CD14-positive monocyte (primary cell): Measurements from ENCODE around the gene CDC73. TPM values are rescaled to one million over a fixed set of nuclear protein-coding genes. Genes with fewer than 3 reads are reported as not detected.

Experiments used
- DNase-seq, 3 donors: peaks; one replicate each; pipeline ENCODE4 v3.0.0-alpha.2; 2011 to 2022
- H2AFZ ChIP-seq: 2 replicates; pipeline ENCODE4 v1.6.0; 2012; ENCODE audit warnings: mild to moderate bottlenecking, low read depth, low read length, inconsistent platforms; ENCODE audit not compliant: insufficient read depth, poor library complexity, severe bottlenecking
- H3K27ac ChIP-seq, 2 donors: 1 replicate in 1 of 2; 2 replicates in 1 of 2; pipeline ENCODE4 v1.5.1; 2012 to 2013; ENCODE audit warnings: low read length in 2 of 2, control low read depth in 1 of 2, inconsistent platforms in 1 of 2, low read depth in 1 of 2, mild to moderate bottlenecking in 1 of 2
- H3K27me3 ChIP-seq, 2 donors: one replicate each; pipeline versions ENCODE4 v1.6.0 to v1.6.1; 2011 to 2013; ENCODE audit warnings: low read length in 2 of 2; ENCODE audit not compliant: control insufficient read depth in 2 of 2, insufficient read depth in 2 of 2
- H3K36me3 ChIP-seq, 2 donors: replicated peaks in 1 of 2; 1 replicate in 1 of 2; 2 replicates in 1 of 2; pipeline versions ENCODE4 v1.5.1 to v1.6.1; 2012 to 2013; ENCODE audit warnings: low read length in 2 of 2, control low read depth in 1 of 2, inconsistent platforms in 1 of 2, mild to moderate bottlenecking in 1 of 2; ENCODE audit not compliant: insufficient read depth in 2 of 2, control insufficient read depth in 1 of 2
- H3K4me1 ChIP-seq, 2 donors: 1 replicate in 1 of 2; 2 replicates in 1 of 2; pipeline versions ENCODE4 v1.5.1 to v1.6.1; 2012 to 2013; ENCODE audit warnings: low read length in 2 of 2, control low read depth in 1 of 2, inconsistent platforms in 1 of 2, mild to moderate bottlenecking in 1 of 2, moderate library complexity in 1 of 2; ENCODE audit not compliant: insufficient read depth in 2 of 2, control insufficient read depth in 1 of 2
- H3K4me2 ChIP-seq: replicated peaks from 2 replicates; pipeline ENCODE3; 2012; ENCODE audit warnings: low read length, moderate library complexity, mild to moderate bottlenecking; ENCODE audit not compliant: poor library complexity, severe bottlenecking; ENCODE audit errors: extremely low read depth
- H3K4me3 ChIP-seq, 3 experiments: fragments of 200-600 bp in 1 of 3; sonication (generic) in 1 of 3; replicated peaks in 1 of 3; 1 replicate in 2 of 3; 2 replicates in 1 of 3; pipeline ENCODE4 v1.5.1; 2011 to 2013; ENCODE audit warnings: low read length in 3 of 3, mild to moderate bottlenecking in 3 of 3, control low read depth in 2 of 3, low read depth in 2 of 3, inconsistent platforms in 1 of 3, moderate library complexity in 1 of 3
- H3K79me2 ChIP-seq: 2 replicates; pipeline ENCODE4 v1.6.0; 2012; ENCODE audit warnings: mild to moderate bottlenecking, control low read depth, inconsistent platforms, low read length, moderate library complexity; ENCODE audit not compliant: insufficient read depth
- H3K9ac ChIP-seq: 2 replicates; pipeline ENCODE4 v1.6.0; 2017; ENCODE audit warnings: low read length, mild to moderate bottlenecking; ENCODE audit not compliant: insufficient read depth, poor library complexity, severe bottlenecking
- H3K9me3 ChIP-seq, 2 donors: replicated peaks in 1 of 2; 1 replicate in 1 of 2; 2 replicates in 1 of 2; pipeline versions ENCODE4 v1.5.1 to v1.6.1; 2012 to 2013; ENCODE audit warnings: low read length in 2 of 2, control low read depth in 1 of 2; ENCODE audit not compliant: control insufficient read depth in 1 of 2, insufficient read depth in 1 of 2
- H4K20me1 ChIP-seq: 2 replicates; pipeline ENCODE4 v1.6.0; 2012; ENCODE audit warnings: mild to moderate bottlenecking, low read length, control low read depth, moderate library complexity; ENCODE audit not compliant: insufficient read depth
- H3K27ac Mint-ChIP-seq, 7 donors: one replicate each; pipeline ENCODE4 v1.8.0; 2020; ENCODE audit warnings: mild to moderate bottlenecking in 7 of 7, mixed read lengths in 7 of 7, moderate library complexity in 6 of 7, inconsistent platforms in 2 of 7
- H3K27me3 Mint-ChIP-seq, 3 donors: one replicate each; pipeline ENCODE4 v1.8.0; 2021 to 2022; ENCODE audit warnings: low read depth in 3 of 3, mild to moderate bottlenecking in 3 of 3, mixed read lengths in 3 of 3, moderate library complexity in 3 of 3, inconsistent platforms in 1 of 3
- H3K36me3 Mint-ChIP-seq, 2 donors: one replicate each; pipeline ENCODE4 v1.8.0; 2020; ENCODE audit warnings: mixed read lengths in 2 of 2, inconsistent platforms in 1 of 2, mild to moderate bottlenecking in 1 of 2
- H3K4me1 Mint-ChIP-seq: one replicate; pipeline ENCODE4 v1.8.0; 2020; ENCODE audit warnings: mild to moderate bottlenecking, mixed read lengths
- H3K4me3 Mint-ChIP-seq, 2 donors: one replicate each; pipeline ENCODE4 v1.8.0; 2020; ENCODE audit warnings: mild to moderate bottlenecking in 2 of 2, mixed read lengths in 2 of 2, moderate library complexity in 1 of 2
- H3K9me3 Mint-ChIP-seq, 7 donors: one replicate each; pipeline ENCODE4 v1.8.0; 2020 to 2022; ENCODE audit warnings: mixed read lengths in 7 of 7, mild to moderate bottlenecking in 6 of 7, moderate library complexity in 6 of 7, inconsistent platforms in 2 of 7
- WGBS: methylation state at CpG from one replicate; pipeline ENCODE4 v1.1.5; 2013; ENCODE audit warnings: missing lambda C conversion rate; ENCODE audit not compliant: insufficient coverage; 5-methylcytosine and 5-hydroxymethylcytosine counted together
- intact Hi-C, 2 donors: fragments of 100-400 bp; cut with micrococcal nuclease; formaldehyde crosslinking; loops; one replicate each; pipeline versions ENCODE4 v1.15.0 to v1.15.1; 2023
- polyA plus RNA-seq, 3 donors: library from polyadenylated mRNA; depleted of rRNA in 1 of 3; unstranded in 2 of 3; stranded (reverse) in 1 of 3; fragments of 300-500 nt in 2 of 3; fragments of >200 nt in 1 of 3; fragmentation: Illumina TruSeq in 2 of 3; gene quantifications; 1 replicate in 2 of 3; 2 replicates in 1 of 3; pipeline ENCODE4 v1.2.3, GENCODE V29; 2012 to 2021
- TF ChIP-seq, protein P1 (sequence below): fragments of 200-600 bp; IDR thresholded peaks from one replicate; pipeline ENCODE4 v1.8.0; 2022; ENCODE audit warnings: antibody characterized with exemption, mild to moderate bottlenecking

Gene CDC73
- polyA plus RNA-seq, 3 donors, result 14.2 to 60.3 (median 57.2) TPM

DNA sequence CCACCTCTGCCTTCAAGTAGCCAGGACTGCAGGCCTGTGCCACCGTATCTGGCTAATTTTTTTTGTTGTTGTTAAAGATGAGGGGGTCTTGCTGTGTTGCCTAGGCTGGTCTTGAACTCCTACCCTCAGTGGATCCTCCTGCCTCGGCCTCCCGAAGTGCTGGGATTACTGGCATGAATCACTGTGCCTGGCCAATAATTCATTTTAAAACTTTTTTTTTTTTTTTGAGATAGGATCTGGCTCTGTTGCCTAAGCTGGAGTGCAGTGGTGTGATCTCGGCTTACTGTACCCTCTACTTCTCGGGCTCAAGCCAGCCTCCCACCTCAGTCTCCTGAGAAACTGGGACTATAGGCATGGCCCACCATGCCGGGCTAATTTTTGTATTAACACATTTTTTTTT, 3.5 kb downstream of the CDC73 start:
- H3K27ac ChIP-seq, result peak overlapping the region in 1 of 2 donors; percentile 48
- peaks cover 0 to 2% (median 0%) of the 10 kb centered on the region in 7 donors for H3K9me3 Mint-ChIP-seq
- peaks cover 21 to 42% of the 10 kb centered on the region in 2 donors for H3K36me3 Mint-ChIP-seq
- peaks cover 0 to 2% (median 1%) of the 10 kb centered on the region in 3 donors for H3K27me3 Mint-ChIP-seq
- no peaks in the 10 kb centered on the region for H3K9me3 ChIP-seq
- H3K4me3 ChIP-seq, result no peak overlapping the region
- DNase-seq, result no peak
- peaks cover 32% of the 10 kb centered on the region for H3K4me1 Mint-ChIP-seq
- no peak overlapping the region for H2AFZ ChIP-seq
- intact Hi-C loops, result no loop called here
- peaks cover 72% of the 10 kb centered on the region for H4K20me1 ChIP-seq
- H3K27ac Mint-ChIP-seq, result peak overlapping the region in 2 of 7 donors; percentile 58 to 62
- H3K27me3 ChIP-seq, result no peaks in the 10 kb centered on the region
- no CpG with 5 or more reads among the region's 6 CpGs for WGBS
- H3K4me2 ChIP-seq, result no peak overlapping the region
- H3K36me3 ChIP-seq, result peaks cover 31 to 49% of the 10 kb centered on the region in 2 donors
- TF ChIP-seq, protein P1, sequence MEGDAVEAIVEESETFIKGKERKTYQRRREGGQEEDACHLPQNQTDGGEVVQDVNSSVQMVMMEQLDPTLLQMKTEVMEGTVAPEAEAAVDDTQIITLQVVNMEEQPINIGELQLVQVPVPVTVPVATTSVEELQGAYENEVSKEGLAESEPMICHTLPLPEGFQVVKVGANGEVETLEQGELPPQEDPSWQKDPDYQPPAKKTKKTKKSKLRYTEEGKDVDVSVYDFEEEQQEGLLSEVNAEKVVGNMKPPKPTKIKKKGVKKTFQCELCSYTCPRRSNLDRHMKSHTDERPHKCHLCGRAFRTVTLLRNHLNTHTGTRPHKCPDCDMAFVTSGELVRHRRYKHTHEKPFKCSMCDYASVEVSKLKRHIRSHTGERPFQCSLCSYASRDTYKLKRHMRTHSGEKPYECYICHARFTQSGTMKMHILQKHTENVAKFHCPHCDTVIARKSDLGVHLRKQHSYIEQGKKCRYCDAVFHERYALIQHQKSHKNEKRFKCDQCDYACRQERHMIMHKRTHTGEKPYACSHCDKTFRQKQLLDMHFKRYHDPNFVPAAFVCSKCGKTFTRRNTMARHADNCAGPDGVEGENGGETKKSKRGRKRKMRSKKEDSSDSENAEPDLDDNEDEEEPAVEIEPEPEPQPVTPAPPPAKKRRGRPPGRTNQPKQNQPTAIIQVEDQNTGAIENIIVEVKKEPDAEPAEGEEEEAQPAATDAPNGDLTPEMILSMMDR, result no peak
- no peak overlapping the region for H3K9ac ChIP-seq
- H3K4me1 ChIP-seq, result peaks cover 16 to 29% of the 10 kb centered on the region in 2 donors
- H3K79me2 ChIP-seq, result peaks cover 79% of the 10 kb centered on the region
- no peak overlapping the region for H3K4me3 Mint-ChIP-seq

DNA sequence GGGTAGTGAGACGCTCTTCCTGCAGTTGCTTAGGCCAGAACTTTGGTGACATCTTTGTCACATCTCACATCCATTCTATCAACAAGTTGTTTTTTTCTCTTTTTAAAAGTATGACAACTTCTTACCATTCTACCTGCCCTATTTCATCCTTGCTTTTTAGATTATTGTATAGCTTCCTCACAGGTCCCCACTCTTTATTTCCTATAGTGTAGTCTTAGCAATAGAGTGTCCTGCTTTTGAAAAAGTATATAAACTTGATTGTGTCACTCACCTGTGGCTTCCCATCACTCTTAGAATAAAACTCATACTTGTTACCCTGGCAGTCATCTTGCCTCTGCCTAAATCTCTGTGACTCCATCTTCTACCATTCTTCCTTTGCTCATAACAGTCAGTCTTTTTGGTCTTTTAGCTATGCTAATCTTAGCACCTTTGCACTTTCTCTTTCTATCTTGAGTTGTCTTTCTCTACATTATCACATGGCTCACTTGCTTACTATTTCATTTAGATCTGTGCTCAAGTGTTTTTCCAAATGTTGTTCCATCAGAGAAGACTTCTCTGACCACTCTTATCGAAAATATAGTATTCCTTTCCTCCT, 9.5 kb downstream of the CDC73 start:
- Mint-ChIP-seq H3K27me3 (no peaks in the 10 kb centered on the region), H3K9me3 (peaks cover 0 to 2% (median 0%) of the 10 kb centered on the region in 7 donors), H3K4me1 (no peaks in the 10 kb centered on the region), H3K4me3 (no peak overlapping the region), H3K27ac (peak overlapping the region in 1 of 7 donors; percentile 13), H3K36me3 (peaks cover 52 to 73% of the 10 kb centered on the region in 2 donors)
- peaks cover 53 to 82% of the 10 kb centered on the region in 2 donors for H3K36me3 ChIP-seq
- H3K27ac ChIP-seq, result no peak overlapping the region
- H2AFZ ChIP-seq, result no peak overlapping the region
- TF ChIP-seq, protein P1, result no peak
- H4K20me1 ChIP-seq, result peaks cover 78% of the 10 kb centered on the region
- H3K4me2 ChIP-seq, result no peak overlapping the region
- no CpG with 5 or more reads among the region's 2 CpGs for WGBS
- H3K79me2 ChIP-seq, result peaks cover 89% of the 10 kb centered on the region
- no peaks in the 10 kb centered on the region for H3K4me1 ChIP-seq
- no peak overlapping the region for H3K4me3 ChIP-seq
- intact Hi-C loops, result no loop called here
- no peak overlapping the region for H3K9ac ChIP-seq
- H3K9me3 ChIP-seq, result no peaks in the 10 kb centered on the region
- H3K27me3 ChIP-seq, result no peaks in the 10 kb centered on the region
- DNase-seq, result no peak
